Adrenal gland (tissue), 12 donors: ENCODE data around the gene TROAP. TPM values are rescaled to one million over a fixed set of nuclear protein-coding genes. Genes with fewer than 3 reads are reported as not detected.
A peak's percentile ranks its signal among the peaks of the same experiment; 100 is the strongest.
"Not testable (repeated sequence)": the region's sequence is repeated elsewhere in the genome, so short reads cannot be mapped to it uniquely, and the experiment has no call there.

Experiments used
- DNase-seq, 7 donors: peaks; one replicate each; pipeline ENCODE4 v3.0.0-alpha.2; 2019 to 2020
- H3K27ac ChIP-seq, 5 donors: fragments of 200-600 bp; sonication (generic) in 4 of 5; 1 replicate in 3 of 5; 2 replicates in 2 of 5; pipeline versions ENCODE4 v1.5.1 to v1.8.0; 2016 to 2020; ENCODE audit warnings: mild to moderate bottlenecking in 1 of 5
- H3K27me3 ChIP-seq: fragments of 200-600 bp; 2 replicates; pipeline ENCODE4 v1.8.0; 2021
- H3K36me3 ChIP-seq, 2 donors: fragments of 200-600 bp; replicated peaks in 1 of 2; 1 replicate in 1 of 2; 2 replicates in 1 of 2; pipeline versions ENCODE4 v1.5.1 to v1.8.0; 2018 to 2022
- H3K4me1 ChIP-seq, 2 donors: fragments of 200-600 bp; replicated peaks in 1 of 2; 1 replicate in 1 of 2; 2 replicates in 1 of 2; pipeline versions ENCODE4 v1.5.1 to v1.8.0; 2018 to 2021
- H3K4me3 ChIP-seq, 4 donors: fragments of 200-600 bp; sonication (generic) in 3 of 4; one replicate each; pipeline ENCODE4 v1.5.1; 2016 to 2018
- H3K9me3 ChIP-seq, 3 donors: fragments of 200-600 bp; sonication (generic) in 1 of 3; replicated peaks in 1 of 3; 1 replicate in 2 of 3; 2 replicates in 1 of 3; pipeline versions ENCODE4 v1.5.1 to v1.8.0; 2016 to 2021
- CTCF ChIP-seq, 6 experiments: fragments of 450-650 bp in 4 of 6; fragments of 200-600 bp in 2 of 6; sonication (generic) in 1 of 6; IDR thresholded peaks; 1 replicate in 5 of 6; 2 replicates in 1 of 6; pipeline versions ENCODE4 v1.5.1 to v1.8.0; 2016 to 2021; ENCODE audit warnings: antibody characterized with exemption in 6 of 6, mild to moderate bottlenecking in 2 of 6, moderate library complexity in 1 of 6
- POLR2A ChIP-seq, 2 donors: fragments of 450-650 bp; IDR thresholded peaks; one replicate each; pipeline ENCODE4 v1.6.1; 2017; ENCODE audit warnings: antibody characterized with exemption in 2 of 2, mild to moderate bottlenecking in 2 of 2, moderate library complexity in 1 of 2
- WGBS, 4 donors: extraction: QIAGEN DNeasy Blood & Tissue Kit in 2 of 4; methylation state at CpG; one replicate each; pipeline versions ENCODE4 v1.1.5 to v1.1.7; 2013 to 2017; 5-methylcytosine and 5-hydroxymethylcytosine counted together
- intact Hi-C, 2 donors: fragments of 100-400 bp; cut with DNase I; formaldehyde crosslinking; loops; one replicate each; pipeline versions ENCODE4 v1.14.1 to v1.15.0; 2022 to 2023
- polyA plus RNA-seq, 3 donors: library from polyadenylated mRNA; stranded (reverse); fragments of 200-250 nt in 2 of 3; fragments of 350-450 nt in 1 of 3; fragmentation: Illumina TruSeq in 1 of 3; extraction: RNeasy Lipid Tissue Mini Kit (QIAGEN cat#74804) in 1 of 3; gene quantifications; one replicate each; pipeline ENCODE4 v1.2.3, GENCODE V29; 2013 to 2014
- total RNA-seq, 9 donors: library from RNA; depleted of rRNA in 4 of 9; stranded (reverse); fragments of >200 nt in 4 of 9; fragments of 120-200 nt in 1 of 9; fragmentation: NEBNext Ultra II Directional in 1 of 9; extraction: Animal tissue kit (Norgen Biotek cat#: 25700) in 1 of 9; gene quantifications; one replicate each; pipeline versions ENCODE4 v1.1.0 to v1.2.4, GENCODE V29; 2013 to 2023
- donor health status: healthy with polysubstance abuse.
- donor health status: Bipolar disorder and iron deficiency.
- donor health status: DM: yes; HTN: yes; CAD: no.
- donor health status: DM: no; HTN: no; CAD: no.
- donor health status: DM: no; HTN: no; CAD: no.
- donor health status: DM: yes; HTN: yes; CAD: no.

TROAP gene
- total and polyA plus RNA-seq, 12 donors: 0.53 to 9.5 (median 1.8) TPM; not detected in 1

- H3K27me3 ChIP-seq: no peaks in the 10 kb centered on the region
- peaks cover 16 to 36% of the 10 kb centered on the region in 2 donors for H3K4me1 ChIP-seq
- no peak for TF ChIP-seq POLR2A (IDR thresholded peaks at IDR 0.05)
- peak; percentile 20 to 38 (median 30) for TF ChIP-seq CTCF (IDR thresholded peaks at IDR 0.05)
- peak overlapping the region in 1 of 4 donors; percentile 2 for H3K4me3 ChIP-seq
- whole genome bisulfite sequencing, 4 donors: 45 to 56% (median 51%) methylated on average over 6 of the region's 6 CpGs
- DNase-seq: peak in 5 of 7 donors; percentile 27 to 43 (median 32)
- H3K36me3 ChIP-seq: no peaks in the 10 kb centered on the region
- H3K27ac ChIP-seq: peak overlapping the region in 1 of 5 donors; percentile 19
- intact Hi-C loops: no loop called here
- no peaks in the 10 kb centered on the region for H3K9me3 ChIP-seq
These were observed 46.5 kb downstream of the TROAP start for GRCh38 chr12:49369411-49370145.

DNA sequence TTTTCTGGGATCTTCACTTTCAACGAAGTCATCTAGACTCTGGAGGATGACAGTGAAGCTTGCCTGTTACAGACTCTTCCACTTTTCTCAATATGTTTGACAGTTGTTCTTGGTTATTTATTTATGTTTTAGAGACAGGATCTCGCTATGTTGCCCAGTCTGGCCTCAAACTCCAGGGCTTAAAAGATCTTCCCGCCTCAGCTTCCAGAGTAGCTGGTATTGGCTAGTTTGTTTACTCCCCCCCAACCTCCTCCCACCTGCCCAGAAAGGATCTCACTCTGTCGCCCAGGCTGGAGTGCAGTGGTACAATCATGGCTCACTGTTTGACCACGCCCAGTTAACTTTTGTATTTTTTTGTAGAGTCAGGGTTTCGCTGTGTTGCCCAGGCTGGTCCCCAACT lies 47.5 kb downstream of the TROAP start:
- H3K9me3 ChIP-seq: no peaks in the 10 kb centered on the region
- TF ChIP-seq CTCF (IDR thresholded peaks at IDR 0.05) (no peak), POLR2A (IDR thresholded peaks at IDR 0.05) (no peak)
- H3K36me3 ChIP-seq: no peaks in the 10 kb centered on the region
- 91 to 94% (median 91%) methylated on average over 6 of the region's 6 CpGs for WGBS, 4 donors
- no peaks in the 10 kb centered on the region for H3K27me3 ChIP-seq
- intact Hi-C loops: no loop called here
- H3K27ac ChIP-seq: no peak overlapping the region
- peak in 1 of 7 donors; percentile 35 for DNase-seq
- no peak overlapping the region for H3K4me3 ChIP-seq
- H3K4me1 ChIP-seq: peaks cover 16 to 30% of the 10 kb centered on the region in 2 donors

GRCh38 chr12:49375406-49375805 lies 52.4 kb downstream of the TROAP start:
- DNase-seq: no peak
- TF ChIP-seq POLR2A (IDR thresholded peaks at IDR 0.05): no peak
- TF ChIP-seq CTCF (IDR thresholded peaks at IDR 0.05): no peak
- no peak overlapping the region for H3K27ac ChIP-seq
- no peak overlapping the region for H3K4me3 ChIP-seq
- intact Hi-C loops: no loop called here
- 95 to 100% (median 100%) methylated on average over 1 of the region's 1 CpG for WGBS, 4 donors
- no peaks in the 10 kb centered on the region for H3K4me1 ChIP-seq
- H3K27me3 ChIP-seq: no peaks in the 10 kb centered on the region
- H3K9me3 ChIP-seq: no peaks in the 10 kb centered on the region
- H3K36me3 ChIP-seq: no peaks in the 10 kb centered on the region

DNA sequence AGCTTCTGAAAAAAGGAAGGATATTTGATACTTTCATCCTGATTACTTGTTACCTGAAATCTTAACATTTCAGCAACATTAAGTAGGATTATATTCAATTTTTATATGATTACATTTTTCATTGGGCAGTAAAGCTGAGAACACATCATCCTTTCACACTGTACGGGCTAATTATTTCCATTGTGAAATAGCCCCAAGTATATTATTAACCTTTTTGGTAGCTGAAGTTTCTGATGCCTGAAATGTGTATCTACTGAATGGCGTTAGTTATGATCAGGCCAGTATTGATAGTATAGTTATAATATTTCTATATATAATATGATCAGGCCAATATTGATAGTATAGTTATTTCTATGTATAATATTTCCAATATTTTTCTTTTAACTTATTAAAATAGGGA lies 54.3 kb downstream of the TROAP start:
- 88 to 90% (median 89%) methylated on average over 2 of the region's 2 CpGs for WGBS, 4 donors
- Histone ChIP-seq H3K9me3 (no peaks in the 10 kb centered on the region), H3K27me3 (no peaks in the 10 kb centered on the region), H3K36me3 (no peaks in the 10 kb centered on the region), H3K4me3 (no peak overlapping the region), H3K27ac (no peak overlapping the region), H3K4me1 (peaks cover 0 to 5% of the 10 kb centered on the region in 2 donors)
- intact Hi-C loops: no loop called here
- DNase-seq: no peak
- TF ChIP-seq CTCF (IDR thresholded peaks at IDR 0.05): no peak
- no peak for TF ChIP-seq POLR2A (IDR thresholded peaks at IDR 0.05)

- H3K27ac ChIP-seq, H3K9me3 ChIP-seq, H3K36me3 ChIP-seq, DNase-seq, intact Hi-C loops, H3K27me3 ChIP-seq, H3K4me1 ChIP-seq, H3K4me3 ChIP-seq: not testable (repeated sequence)
- WGBS, 4 donors: 95 to 98% (median 96%) methylated on average over 9 of the region's 9 CpGs
These were observed 57.1 kb downstream of the TROAP start for GRCh38 chr12:49380184-49380583.
